Endometrial microvascular endothelial cells (primary cell): ENCODE measurements around the gene SYCE3. TPM values are rescaled to one million over a fixed set of nuclear protein-coding genes. Genes with fewer than 3 reads are reported as not detected.

Experiments used
- in situ Hi-C: cut with HindIII; loops from 2 replicates; pipeline ENCODE4 v1.10.0; 2017; ENCODE audit warnings: low sequenced_read_pairs, low pct_unique_long_range_greater_than_20kb; ENCODE audit errors: inconsistent ontology term
- total RNA-seq: library from RNA; depleted of rRNA; stranded (reverse); fragments of >200 nt; gene quantifications from one replicate; pipeline ENCODE4 v1.2.3, GENCODE V29; 2015; ENCODE audit errors: inconsistent ontology term

Gene SYCE3
- total RNA-seq, 1 donor from 2014 or later: not detected

GRCh38 chr22:50601669-50602337 is 39.1 kb upstream of the SYCE3 start:
- in situ Hi-C loops: no loop called here

- in situ Hi-C loops: no loop called here
Observed at GRCh38 chr22:50600967-50601668, 38.4 kb upstream of the SYCE3 start.

GRCh38 chr22:50600538-50600937 is 37.8 kb upstream of the SYCE3 start, which contains the start of gene MAPK8IP2:
Gene MAPK8IP2, plus strand, starts transcription at chr22:50600793. Its CDS starts 26 bp downstream, at chr22:50600819.
- in situ Hi-C loops: no loop called here

- in situ Hi-C loops: no loop called here
Observed at GRCh38 chr22:50599816-50600455, 37.2 kb upstream of the SYCE3 start.

- in situ Hi-C loops: no loop called here
Observed at GRCh38 chr22:50597097-50597496, 34.4 kb upstream of the SYCE3 start.

GRCh38 chr22:50595189-50595588 is 32.5 kb upstream of the SYCE3 start:
- in situ Hi-C loops: no loop called here

GRCh38 chr22:50587407-50587806 is 24.7 kb upstream of the SYCE3 start:
- in situ Hi-C loops: no loop called here

GRCh38 chr22:50586416-50586815 is 23.7 kb upstream of the SYCE3 start:
- in situ Hi-C loops: no loop called here

- in situ Hi-C loops: no loop called here
Observed at GRCh38 chr22:50585781-50586180, 23.1 kb upstream of the SYCE3 start.

- in situ Hi-C loops: no loop called here
Observed at GRCh38 chr22:50585238-50585637, 22.5 kb upstream of the SYCE3 start.

GRCh38 chr22:50584106-50585096 is 21.7 kb upstream of the SYCE3 start:
- in situ Hi-C loops: no loop called here

- in situ Hi-C loops: no loop called here
Observed at GRCh38 chr22:50583294-50583861, 20.7 kb upstream of the SYCE3 start.

GRCh38 chr22:50582493-50583293 is 20.0 kb upstream of the SYCE3 start, which contains the start of gene CHKB:
Gene CHKB, minus strand, starts transcription at chr22:50582849. Its CDS starts 68 bp downstream, at chr22:50582781.
- in situ Hi-C loops: no loop called here

- in situ Hi-C loops: no loop called here
Observed at GRCh38 chr22:50581950-50582492, 19.3 kb upstream of the SYCE3 start.

GRCh38 chr22:50581031-50581949 is 18.6 kb upstream of the SYCE3 start:
- in situ Hi-C loops: no loop called here

GRCh38 chr22:50579752-50580151 is 17.0 kb upstream of the SYCE3 start:
- in situ Hi-C loops: no loop called here
